Caco-2 (cell line): ENCODE data around the gene DLX6. TPM values are rescaled to one million over a fixed set of nuclear protein-coding genes. Genes with fewer than 3 reads are reported as not detected.

Experiments
- BruUV-seq: library from RNA; stranded (reverse); fragments of 400-500 nt; replicated peaks from 2 replicates; lab custom pipeline; 2021; lab: Mats Ljungman, UMichigan
- CTCF ChIA-PET: fragments of 300-600 bp; sonication (Branson Sonifier 250); formaldehyde crosslinking; loops from one replicate; lab custom pipeline; 2022; ENCODE audit warnings: antibody characterized with exemption; lab: Charles Lee
- POLR2A ChIA-PET: fragments of 300-600 bp; sonication (Branson Sonifier 250); formaldehyde crosslinking; loops from one replicate; lab custom pipeline; 2022; ENCODE audit warnings: antibody characterized with exemption; lab: Charles Lee
- DNase-seq, 2 experiments: peaks; one replicate each; pipeline versions ENCODE4 v3.0.0 to v3.0.0-alpha.2; 2020 to 2022
- H3K27me3 ChIP-seq: replicated peaks from 2 replicates; pipeline ENCODE4 v1.6.0; 2011; ENCODE audit warnings: low read length; ENCODE audit not compliant: control insufficient read depth, insufficient read depth
- H3K36me3 ChIP-seq: 2 replicates; pipeline ENCODE4 v1.5.1; 2011; ENCODE audit warnings: low read length; ENCODE audit not compliant: control insufficient read depth, insufficient read depth
- H3K4me1 ChIP-seq: fragments of 250-450 bp; sonication (Bioruptor Pico); 2 replicates; pipeline ENCODE4 v1.5.1; 2020; ENCODE audit warnings: mild to moderate bottlenecking
- H3K4me3 ChIP-seq: 2 replicates; pipeline ENCODE4 v1.5.1; 2011; ENCODE audit warnings: low read depth, mild to moderate bottlenecking, control low read depth, low read length
- H3K9me3 ChIP-seq: fragments of 250-450 bp; sonication (Bioruptor Pico); 2 replicates; pipeline ENCODE4 v1.5.1; 2020; ENCODE audit warnings: mild to moderate bottlenecking, moderate library complexity
- H3K27ac Mint-ChIP-seq: one replicate; pipeline ENCODE4 v1.8.0; 2022; ENCODE audit warnings: mixed read lengths; ENCODE audit not compliant: unreplicated experiment
- H3K27me3 Mint-ChIP-seq: one replicate; pipeline ENCODE4 v1.8.0; 2022; ENCODE audit warnings: mixed read lengths; ENCODE audit not compliant: insufficient read depth, unreplicated experiment
- H3K36me3 Mint-ChIP-seq: one replicate; pipeline ENCODE4 v1.8.0; 2022; ENCODE audit warnings: mild to moderate bottlenecking, mixed read lengths; ENCODE audit not compliant: insufficient read depth, unreplicated experiment
- H3K4me1 Mint-ChIP-seq: one replicate; pipeline ENCODE4 v1.8.0; 2022; ENCODE audit warnings: low read depth, mixed read lengths; ENCODE audit not compliant: unreplicated experiment
- H3K4me3 Mint-ChIP-seq: one replicate; pipeline ENCODE4 v1.8.0; 2022; ENCODE audit warnings: mild to moderate bottlenecking, moderate library complexity, mixed read lengths; ENCODE audit not compliant: unreplicated experiment
- H3K9me3 Mint-ChIP-seq: one replicate; pipeline ENCODE4 v1.8.0; 2022; ENCODE audit warnings: mixed read lengths; ENCODE audit not compliant: unreplicated experiment
- CTCF ChIP-seq, 2 experiments: fragments of 200-600 bp in 1 of 2; IDR thresholded peaks; 1 replicate in 1 of 2; 2 replicates in 1 of 2; pipeline versions ENCODE4 v1.5.1 to v1.8.0; 2011 to 2022; ENCODE audit warnings: antibody characterized with exemption in 1 of 2, control low read depth in 1 of 2, inconsistent platforms in 1 of 2, low read depth in 1 of 2, low read length in 1 of 2, mild to moderate bottlenecking in 1 of 2, moderate library complexity in 1 of 2; ENCODE audit not compliant: insufficient read depth in 1 of 2, severe bottlenecking in 1 of 2, unreplicated experiment in 1 of 2
- intact Hi-C: fragments of 100-400 bp; cut with micrococcal nuclease; formaldehyde crosslinking; loops from one replicate; pipeline ENCODE4 v1.10.0; 2022; ENCODE audit not compliant: unreplicated experiment
- total RNA-seq: library from RNA; stranded (reverse); gene quantifications from 2 replicates; pipeline ENCODE4 v1.2.3, GENCODE V29; 2022

DLX6 gene
- total RNA-seq, 1 experiment from 2014 or later: 3.5 TPM

GRCh38 chr7:96991546-96992191 lies 13.7 kb upstream of the DLX6 start:
- H3K36me3 Mint-ChIP-seq: no peaks in the 10 kb centered on the region
- no TSS peak for BruUV-seq
- H3K9me3 Mint-ChIP-seq: no peaks in the 10 kb centered on the region
- H3K9me3 ChIP-seq: no peaks in the 10 kb centered on the region
- H3K27me3 ChIP-seq: no peaks in the 10 kb centered on the region
- TF ChIP-seq CTCF (IDR thresholded peaks at IDR 0.05; ENCODE audit: insufficient read depth in 1 of 2, low read depth in 1 of 2, low read length in 1 of 2, severe bottlenecking in 1 of 2, unreplicated experiment in 1 of 2): no peak
- intact Hi-C loops: no loop called here
- no peak overlapping the region for H3K27ac Mint-ChIP-seq
- H3K4me3 ChIP-seq: no peak overlapping the region
- no peak overlapping the region for H3K4me3 Mint-ChIP-seq
- ChIA-PET POLR2A (no interaction called here), CTCF (no interaction called here)
- H3K27me3 Mint-ChIP-seq: no peaks in the 10 kb centered on the region
- no peaks in the 10 kb centered on the region for H3K36me3 ChIP-seq
- no peak for DNase-seq
- H3K4me1 ChIP-seq: no peaks in the 10 kb centered on the region
- no peaks in the 10 kb centered on the region for H3K4me1 Mint-ChIP-seq

GRCh38 chr7:96992192-96993005 lies 13.0 kb upstream of the DLX6 start:
- Mint-ChIP-seq H3K4me3 (no peak overlapping the region), H3K27ac (no peak overlapping the region)
- POLR2A ChIA-PET: no interaction called here

More at GRCh38 chr7:96992192-96993005, 13.0 kb upstream of the DLX6 start:
- BruUV-seq: no TSS peak
- intact Hi-C loops: no loop called here
- Histone ChIP-seq H3K9me3 (no peaks in the 10 kb centered on the region), H3K36me3 (no peaks in the 10 kb centered on the region), H3K4me3 (no peak overlapping the region), H3K4me1 (no peaks in the 10 kb centered on the region), H3K27me3 (no peaks in the 10 kb centered on the region)
- Mint-ChIP-seq H3K36me3 (no peaks in the 10 kb centered on the region), H3K4me1 (no peaks in the 10 kb centered on the region), H3K9me3 (no peaks in the 10 kb centered on the region), H3K27me3 (no peaks in the 10 kb centered on the region)
- no peak for DNase-seq
- CTCF ChIA-PET: no interaction called here
- no peak for TF ChIP-seq CTCF (IDR thresholded peaks at IDR 0.05; ENCODE audit: insufficient read depth in 1 of 2, low read depth in 1 of 2, low read length in 1 of 2, severe bottlenecking in 1 of 2, unreplicated experiment in 1 of 2)
